GM12878 (cell line): ENCODE results near the gene ATOSA. TPM values are rescaled to one million over a fixed set of nuclear protein-coding genes. Genes with fewer than 3 reads are reported as not detected.
A peak's percentile ranks its signal among the peaks of the same experiment; 100 is the strongest.

ENCODE experiments used
- ASH2L ChIP-seq: fragments of 300-600, 200-600 bp; sonication (generic); IDR thresholded peaks from 2 replicates; pipeline ENCODE4 v1.6.1; 2017; ENCODE audit warnings: low read depth, mild to moderate bottlenecking, borderline replicate concordance
- CHD2 ChIP-seq: IDR thresholded peaks from 2 replicates; pipeline ENCODE4 v1.6.1; 2011; ENCODE audit warnings: low read depth, low read length, improper control_type of control experiment, borderline replicate concordance
- HCFC1 ChIP-seq: fragments of 150-350 bp; IDR thresholded peaks from 2 replicates; pipeline ENCODE4 v1.6.1; 2014; ENCODE audit warnings: low read length
- HDGF ChIP-seq: fragments of 450-650 bp; IDR thresholded peaks from 2 replicates; pipeline ENCODE4 v1.6.1; 2016; ENCODE audit warnings: antibody characterized with exemption
- JUND ChIP-seq: IDR thresholded peaks from 2 replicates; pipeline ENCODE4 v1.6.1; 2012; ENCODE audit warnings: low read depth, mild to moderate bottlenecking, low read length, improper control_type of control experiment, moderate library complexity
- NFIC ChIP-seq: IDR thresholded peaks from 2 replicates; pipeline ENCODE4 v1.6.1; 2012; ENCODE audit warnings: low read depth, mild to moderate bottlenecking, inconsistent platforms, low read length, moderate library complexity
- NR2C1 ChIP-seq: fragments of 450-650 bp; IDR thresholded peaks from 2 replicates; pipeline ENCODE4 v1.6.1; 2017; ENCODE audit warnings: antibody characterized with exemption, mild to moderate bottlenecking, moderate library complexity
- NR2C2 ChIP-seq: IDR thresholded peaks from 2 replicates; pipeline ENCODE4 v1.6.1; 2011; ENCODE audit warnings: borderline replicate concordance, low read depth; ENCODE audit not compliant: control insufficient read depth, insufficient read length
- NR2F1 ChIP-seq: fragments of 450-650 bp; conservative IDR thresholded peaks from 2 replicates; pipeline ENCODE4 v1.6.1; 2017; ENCODE audit warnings: mild to moderate bottlenecking
- PBX3 ChIP-seq: IDR thresholded peaks from 2 replicates; pipeline ENCODE4 v1.6.1; 2011; ENCODE audit warnings: mild to moderate bottlenecking, low read depth, low read length, moderate library complexity; ENCODE audit not compliant: insufficient replicate concordance
- POLR2A ChIP-seq: IDR thresholded peaks from 2 replicates; pipeline ENCODE4 v1.6.1; 2011; ENCODE audit warnings: low read depth, mild to moderate bottlenecking, low read length
- POU2F2 ChIP-seq: IDR thresholded peaks from 3 replicates; pipeline ENCODE4 v1.6.1; 2011; ENCODE audit warnings: low read depth, mild to moderate bottlenecking, low read length, borderline replicate concordance
- RCOR1 ChIP-seq: conservative IDR thresholded peaks from 2 replicates; pipeline ENCODE4 v1.6.1; 2012; ENCODE audit warnings: low read depth, low read length, improper control_type of control experiment
- SMC3 ChIP-seq: IDR thresholded peaks from 2 replicates; pipeline ENCODE4 v1.6.1; 2011; ENCODE audit warnings: low read length, improper control_type of control experiment, borderline replicate concordance
- SUZ12 ChIP-seq: fragments of 200-600 bp; sonication (generic); IDR thresholded peaks from one replicate; pipeline ENCODE4 v1.6.1; 2018; ENCODE audit warnings: antibody characterized with exemption, mild to moderate bottlenecking; ENCODE audit not compliant: unreplicated experiment
- TCF12 ChIP-seq: IDR thresholded peaks from 2 replicates; pipeline ENCODE4 v1.6.1; 2011; ENCODE audit warnings: low read depth, mild to moderate bottlenecking, low read length
- polyA plus RNA-seq, 11 experiments: library from polyadenylated mRNA; depleted of rRNA in 4 of 11; unstranded in 6 of 11; stranded (reverse) in 5 of 11; fragments of >200 nt; fragmentation: Nextera tagmentation in 4 of 11; fragmentation: Illumina TruSeq in 1 of 11; extraction: Ambion mirVana in 4 of 11; extraction: Trizol in 1 of 11; gene quantifications; 1 replicate in 1 of 11; 2 replicates in 10 of 11; pipeline versions ENCODE4 v1.2.1 to v1.2.3, GENCODE V29; 2011 to 2016; ENCODE audit warnings: inconsistent platforms in 2 of 11, missing spikeins in 2 of 11, low read depth in 1 of 11
- total RNA-seq, 4 experiments: library from RNA; depleted of rRNA in 3 of 4; stranded (reverse); fragments of >200 nt in 3 of 4; fragmentation: Illumina TruSeq in 1 of 4; extraction: Trizol in 1 of 4; gene quantifications; 2 replicates each; pipeline versions ENCODE4 v1.2.1 to v1.2.3, GENCODE V29; 2013 to 2021
- TF ChIP-seq, protein P1 (sequence below): fragments of 450-650 bp; IDR thresholded peaks from 2 replicates; pipeline ENCODE4 v1.6.1; 2014; ENCODE audit warnings: mild to moderate bottlenecking
- TF ChIP-seq, protein P2 (sequence below): fragments of 450-650 bp; IDR thresholded peaks from 2 replicates; pipeline ENCODE4 v1.6.1; 2018; ENCODE audit warnings: mild to moderate bottlenecking, low read depth, moderate library complexity; ENCODE audit not compliant: partially characterized antibody

Gene ATOSA
- total and polyA plus RNA-seq, 10 of the 15 experiments (the other 5 are each of a cell fraction or from before 2014, with no cell fraction given): 6.8 to 24.3 (median 14.6) TPM

- TF ChIP-seq, protein P1, sequence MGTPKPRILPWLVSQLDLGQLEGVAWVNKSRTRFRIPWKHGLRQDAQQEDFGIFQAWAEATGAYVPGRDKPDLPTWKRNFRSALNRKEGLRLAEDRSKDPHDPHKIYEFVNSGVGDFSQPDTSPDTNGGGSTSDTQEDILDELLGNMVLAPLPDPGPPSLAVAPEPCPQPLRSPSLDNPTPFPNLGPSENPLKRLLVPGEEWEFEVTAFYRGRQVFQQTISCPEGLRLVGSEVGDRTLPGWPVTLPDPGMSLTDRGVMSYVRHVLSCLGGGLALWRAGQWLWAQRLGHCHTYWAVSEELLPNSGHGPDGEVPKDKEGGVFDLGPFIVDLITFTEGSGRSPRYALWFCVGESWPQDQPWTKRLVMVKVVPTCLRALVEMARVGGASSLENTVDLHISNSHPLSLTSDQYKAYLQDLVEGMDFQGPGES: no peak
- TF ChIP-seq HDGF (no peak), NR2C2 (no peak), ASH2L (no peak), PBX3 (no peak), CHD2 (no peak), POLR2A (peak; percentile 74), RCOR1 (no peak), NR2C1 (no peak), NR2F1 (0 out of 2 replicates have a peak, but pooled peaks have one; percentile 16), SUZ12 (no peak), TCF12 (no peak), POU2F2 (no peak), NFIC (no peak), JUND (0 out of 2 replicates have a peak, but pooled peaks have one; percentile 8), HCFC1 (no peak; the same call in 1 of the 2 replicates), SMC3 (no peak)
- TF ChIP-seq, protein P2, sequence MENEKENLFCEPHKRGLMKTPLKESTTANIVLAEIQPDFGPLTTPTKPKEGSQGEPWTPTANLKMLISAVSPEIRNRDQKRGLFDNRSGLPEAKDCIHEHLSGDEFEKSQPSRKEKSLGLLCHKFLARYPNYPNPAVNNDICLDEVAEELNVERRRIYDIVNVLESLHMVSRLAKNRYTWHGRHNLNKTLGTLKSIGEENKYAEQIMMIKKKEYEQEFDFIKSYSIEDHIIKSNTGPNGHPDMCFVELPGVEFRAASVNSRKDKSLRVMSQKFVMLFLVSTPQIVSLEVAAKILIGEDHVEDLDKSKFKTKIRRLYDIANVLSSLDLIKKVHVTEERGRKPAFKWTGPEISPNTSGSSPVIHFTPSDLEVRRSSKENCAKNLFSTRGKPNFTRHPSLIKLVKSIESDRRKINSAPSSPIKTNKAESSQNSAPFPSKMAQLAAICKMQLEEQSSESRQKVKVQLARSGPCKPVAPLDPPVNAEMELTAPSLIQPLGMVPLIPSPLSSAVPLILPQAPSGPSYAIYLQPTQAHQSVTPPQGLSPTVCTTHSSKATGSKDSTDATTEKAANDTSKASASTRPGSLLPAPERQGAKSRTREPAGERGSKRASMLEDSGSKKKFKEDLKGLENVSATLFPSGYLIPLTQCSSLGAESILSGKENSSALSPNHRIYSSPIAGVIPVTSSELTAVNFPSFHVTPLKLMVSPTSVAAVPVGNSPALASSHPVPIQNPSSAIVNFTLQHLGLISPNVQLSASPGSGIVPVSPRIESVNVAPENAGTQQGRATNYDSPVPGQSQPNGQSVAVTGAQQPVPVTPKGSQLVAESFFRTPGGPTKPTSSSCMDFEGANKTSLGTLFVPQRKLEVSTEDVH: no peak
Measured at GRCh38 chr15:52679232-52680040, at the start of gene ATOSA (continued).
